Activated naive CD8-positive, alpha-beta T cell (primary cell): ENCODE measurements around the gene PIK3R3.

Source experiments
- H3K27ac Mint-ChIP-seq: one replicate; pipeline ENCODE4 v1.8.0; 2021; ENCODE audit warnings: mixed read lengths
- H3K27me3 Mint-ChIP-seq: one replicate; pipeline ENCODE4 v1.8.0; 2021; ENCODE audit warnings: mixed read lengths
- H3K36me3 Mint-ChIP-seq: one replicate; pipeline ENCODE4 v1.8.0; 2021; ENCODE audit warnings: mixed read lengths
- H3K4me1 Mint-ChIP-seq: one replicate; pipeline ENCODE4 v1.8.0; 2021; ENCODE audit warnings: low read depth, mixed read lengths
- H3K4me3 Mint-ChIP-seq: one replicate; pipeline ENCODE4 v1.8.0; 2021; ENCODE audit warnings: mild to moderate bottlenecking, mixed read lengths
- H3K9me3 Mint-ChIP-seq: one replicate; pipeline ENCODE4 v1.8.0; 2021; ENCODE audit warnings: low read depth, mixed read lengths

Gene PIK3R3

DNA sequence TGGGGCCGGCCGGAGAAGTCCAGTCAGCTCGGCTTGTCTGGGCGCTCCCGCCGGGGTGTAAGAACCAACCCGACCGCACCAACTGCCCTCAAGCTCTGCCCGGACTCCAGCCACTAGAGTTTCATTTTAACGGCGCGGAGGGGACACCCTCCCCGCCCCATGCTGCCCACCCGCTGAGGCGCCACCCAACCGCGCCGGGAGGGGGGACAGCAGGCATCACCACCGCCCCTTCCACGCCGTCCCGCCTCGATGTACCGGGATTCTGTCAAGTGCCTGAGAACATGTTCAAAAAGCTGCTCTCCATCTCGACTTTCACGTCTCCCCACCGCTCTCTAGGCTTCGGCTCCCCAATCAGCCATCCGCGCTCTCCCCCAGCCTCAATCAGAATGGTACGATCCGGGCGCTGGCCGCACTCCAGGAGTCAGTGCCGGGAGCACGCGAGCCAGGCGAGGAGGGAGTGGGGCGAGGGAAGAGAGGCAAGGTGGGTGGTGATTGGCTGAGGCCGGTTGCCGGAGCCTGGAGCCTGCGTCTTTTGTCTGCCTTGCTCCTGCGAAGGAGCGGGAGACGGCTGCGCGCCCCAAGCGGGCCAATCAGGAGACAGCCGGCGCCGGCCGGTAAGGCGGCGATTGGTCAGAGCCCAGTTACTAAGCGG is at the start of gene PIK3R3:
Gene PIK3R3 (minus strand): TSS at position 101 of the 652 bp plus-strand sequence. CDS start 677 bp downstream, outside the sequence.
- H3K27me3 Mint-ChIP-seq = peaks cover 34% of the 10 kb centered on the region

DNA sequence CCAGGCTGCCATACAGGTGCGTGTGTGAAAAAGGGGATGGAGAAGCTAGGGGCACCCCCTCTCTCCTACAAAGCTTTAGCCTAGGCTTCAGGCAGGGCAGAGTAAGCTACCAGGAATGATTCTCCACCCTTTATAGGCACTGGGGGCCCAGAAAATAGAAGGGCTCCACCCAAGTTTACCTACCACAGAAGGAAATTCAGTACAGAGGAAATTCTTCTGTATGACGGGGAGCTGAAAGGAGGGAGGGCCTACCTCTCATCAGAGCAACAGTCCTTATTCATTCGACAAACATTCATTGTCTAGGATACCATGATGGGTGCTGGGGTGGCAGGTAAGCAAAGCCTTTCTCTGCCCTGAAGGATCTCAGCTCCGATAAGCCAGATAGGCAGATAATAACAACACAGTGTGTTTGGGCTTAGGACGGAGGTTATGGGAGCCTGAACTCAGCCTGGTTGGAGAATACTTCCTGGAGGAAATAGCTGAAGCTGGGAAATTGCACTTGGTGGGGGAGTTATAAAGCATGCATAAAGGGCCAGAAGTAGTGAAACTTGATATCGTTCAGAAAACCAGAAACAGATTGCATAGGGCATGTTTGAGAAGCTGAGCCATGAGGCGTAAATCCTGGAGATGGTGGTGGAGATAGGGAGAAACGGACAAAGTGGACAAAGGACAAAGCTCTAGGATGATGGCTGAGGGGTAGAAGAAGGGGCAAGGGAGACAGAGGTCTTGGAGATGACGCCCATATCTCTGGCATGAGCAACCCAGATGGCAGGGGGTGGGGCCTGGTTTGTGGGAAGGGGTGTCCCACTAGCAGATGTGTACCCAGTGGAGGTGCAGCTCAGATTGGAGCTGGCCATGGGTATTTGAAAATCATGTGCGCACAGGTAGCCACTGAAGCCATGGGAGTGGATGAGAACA is 49.2 kb upstream of the PIK3R3 start:
- H3K27me3 Mint-ChIP-seq = no peaks in the 10 kb centered on the region
- H3K27ac Mint-ChIP-seq = no peak overlapping the region
- H3K4me3 Mint-ChIP-seq = no peak overlapping the region
- H3K36me3 Mint-ChIP-seq = peaks cover 2% of the 10 kb centered on the region
- H3K9me3 Mint-ChIP-seq = no peaks in the 10 kb centered on the region
- peaks cover 19% of the 10 kb centered on the region for H3K4me1 Mint-ChIP-seq

More for the DNA sequence above, at the start of gene PIK3R3:
- Mint-ChIP-seq H3K27ac (peak within 1 kb of the TSS; percentile 99), H3K36me3 (no peaks in the 10 kb centered on the region), H3K9me3 (no peaks in the 10 kb centered on the region), H3K4me1 (peaks cover 26% of the 10 kb centered on the region), H3K4me3 (peak within 1 kb of the TSS; percentile 97)

DNA sequence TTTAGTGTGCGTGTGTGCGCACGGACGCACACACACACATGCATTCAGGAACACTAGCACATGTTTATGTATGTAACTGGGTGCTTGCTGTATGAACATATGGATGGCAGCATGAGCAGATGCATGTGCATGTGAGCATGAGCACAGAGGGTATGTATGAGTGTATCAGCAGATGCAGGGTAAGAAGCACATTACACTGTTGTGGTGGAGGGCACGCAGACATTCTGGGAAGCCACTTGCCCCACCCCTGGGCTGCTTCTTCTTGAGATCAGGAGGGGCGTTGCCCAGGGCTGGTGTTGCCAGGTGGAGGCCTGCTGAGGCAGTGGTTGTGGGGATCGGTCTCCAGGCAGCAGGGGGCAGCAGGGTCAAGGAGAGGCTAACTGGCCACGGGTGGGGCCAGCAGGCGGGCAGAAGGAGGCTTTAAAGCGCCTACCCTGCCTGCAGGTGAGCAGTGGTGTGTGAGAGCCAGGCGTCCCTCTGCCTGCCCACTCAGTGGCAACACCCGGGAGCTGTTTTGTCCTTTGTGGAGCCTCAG is 47.7 kb upstream of the PIK3R3 start:
- Mint-ChIP-seq H3K9me3 (no peaks in the 10 kb centered on the region), H3K4me3 (no peak overlapping the region), H3K36me3 (peaks cover 2% of the 10 kb centered on the region), H3K27ac (no peak overlapping the region), H3K27me3 (no peaks in the 10 kb centered on the region), H3K4me1 (peaks cover 12% of the 10 kb centered on the region)

DNA sequence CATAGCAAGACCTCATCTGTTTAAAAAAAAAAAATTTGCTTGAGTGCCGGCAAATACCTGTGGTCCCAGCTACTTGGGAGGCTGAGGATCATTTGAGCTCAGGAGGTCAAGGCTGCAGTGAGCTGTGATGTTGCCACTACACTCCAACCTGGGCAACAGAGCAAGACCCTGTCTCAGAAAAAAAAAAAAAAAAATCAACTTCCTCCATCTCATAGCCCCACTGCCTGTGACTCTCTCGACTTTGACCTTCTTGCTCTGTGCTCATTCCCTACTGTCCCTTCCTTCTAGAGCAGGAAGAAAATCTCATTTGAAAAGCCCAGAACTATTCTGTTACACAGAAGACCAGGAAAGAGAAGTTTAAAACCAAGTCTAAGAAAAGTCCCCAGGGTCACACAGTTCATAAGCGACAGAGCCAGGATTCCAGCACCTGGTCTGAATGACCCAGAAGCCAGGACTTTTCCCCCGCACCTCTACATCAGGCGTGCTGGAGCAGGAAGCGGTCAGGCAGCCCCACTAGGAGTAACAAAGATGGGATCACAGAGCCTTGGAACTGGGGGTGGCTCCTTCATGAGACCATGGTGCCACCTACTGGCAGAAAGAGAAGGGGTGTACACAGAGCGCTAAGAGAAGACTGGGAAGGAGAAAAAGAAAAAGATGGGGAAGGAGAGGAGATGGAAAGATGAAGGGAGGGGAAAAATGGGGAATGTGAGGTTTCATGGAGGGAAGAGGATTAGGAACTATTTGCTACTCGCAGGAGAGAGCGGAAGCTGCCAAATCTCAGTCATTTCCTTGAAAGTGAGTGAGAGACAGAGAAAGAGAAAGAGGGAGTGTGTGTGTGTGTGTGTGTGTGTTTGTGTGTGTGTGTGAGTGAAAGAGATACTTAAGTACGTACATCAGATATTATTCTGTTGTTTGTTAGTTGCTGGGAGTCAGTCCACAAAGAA is 47.0 kb upstream of the PIK3R3 start:
- H3K27ac Mint-ChIP-seq = no peak overlapping the region
- no peaks in the 10 kb centered on the region for H3K9me3 Mint-ChIP-seq
- H3K27me3 Mint-ChIP-seq = no peaks in the 10 kb centered on the region
- H3K4me3 Mint-ChIP-seq = no peak overlapping the region
- H3K36me3 Mint-ChIP-seq = no peaks in the 10 kb centered on the region
- peaks cover 4% of the 10 kb centered on the region for H3K4me1 Mint-ChIP-seq

DNA sequence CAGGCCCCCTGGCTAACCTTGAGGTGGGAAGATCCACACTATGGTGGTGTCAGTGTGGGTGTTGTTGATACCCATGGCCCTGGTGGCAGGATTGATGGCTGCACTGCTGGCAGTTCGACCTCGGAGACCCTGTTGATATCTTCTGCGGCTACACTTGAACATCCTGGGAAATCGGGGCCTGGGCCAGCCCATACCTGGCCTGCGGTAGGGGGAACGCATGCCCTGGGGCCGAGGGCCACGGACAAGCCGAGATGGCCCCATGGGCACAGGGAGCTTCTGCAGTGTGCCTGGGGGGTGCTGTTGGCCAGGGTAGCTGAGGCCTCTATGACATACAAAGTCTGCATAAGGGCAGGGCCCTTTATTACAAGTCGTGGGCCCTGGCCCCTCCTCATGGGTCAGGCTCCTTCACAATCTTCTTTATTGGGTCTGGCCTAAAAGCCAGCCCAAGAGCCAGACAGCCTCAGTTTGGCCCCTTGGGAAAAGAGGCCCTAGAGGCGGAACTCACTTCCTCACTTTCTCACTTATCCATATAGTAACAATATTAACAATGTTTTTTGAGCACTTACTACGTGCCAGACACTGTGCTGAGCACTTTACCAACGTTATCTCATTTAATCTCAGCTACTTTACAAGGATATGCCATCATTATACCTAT is 43.9 kb upstream of the PIK3R3 start, which contains the start of gene P3R3URF:
Gene P3R3URF (minus strand): TSS at position 278 of the 655 bp plus-strand sequence. CDS start 17 bp downstream, at position 261.
- H3K36me3 Mint-ChIP-seq = no peaks in the 10 kb centered on the region
- H3K27me3 Mint-ChIP-seq = no peaks in the 10 kb centered on the region

DNA sequence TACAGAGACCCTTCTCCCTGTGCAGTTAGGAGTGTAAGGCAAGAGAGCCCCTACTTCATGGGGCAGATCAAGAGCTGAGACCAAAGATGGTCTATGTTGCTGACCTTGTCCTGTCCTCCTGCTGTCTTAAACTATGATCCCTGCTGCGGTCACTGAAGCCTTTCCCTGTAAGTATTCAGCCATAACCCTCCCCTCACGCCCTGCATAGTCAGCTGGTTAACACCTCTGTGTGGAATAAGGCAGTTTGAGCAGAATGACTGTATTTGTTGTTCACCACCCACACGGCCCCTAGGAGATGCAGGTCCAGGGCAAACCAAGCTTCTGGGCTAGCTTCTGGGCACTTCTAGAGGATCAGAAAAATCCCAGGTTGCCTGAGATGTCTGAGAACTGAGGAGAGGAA is 42.8 kb upstream of the PIK3R3 start:
- no peaks in the 10 kb centered on the region for H3K4me1 Mint-ChIP-seq
- no peaks in the 10 kb centered on the region for H3K36me3 Mint-ChIP-seq
- H3K27me3 Mint-ChIP-seq = no peaks in the 10 kb centered on the region
- no peak overlapping the region for H3K27ac Mint-ChIP-seq
- H3K4me3 Mint-ChIP-seq = no peak overlapping the region
- H3K9me3 Mint-ChIP-seq = no peaks in the 10 kb centered on the region

More for the DNA sequence above, 43.9 kb upstream of the PIK3R3 start, which contains the start of gene P3R3URF:
- no peaks in the 10 kb centered on the region for H3K9me3 Mint-ChIP-seq
- no peak within 1 kb of the TSS for H3K4me3 Mint-ChIP-seq
- H3K27ac Mint-ChIP-seq = no peak within 1 kb of the TSS
- no peaks in the 10 kb centered on the region for H3K4me1 Mint-ChIP-seq

DNA sequence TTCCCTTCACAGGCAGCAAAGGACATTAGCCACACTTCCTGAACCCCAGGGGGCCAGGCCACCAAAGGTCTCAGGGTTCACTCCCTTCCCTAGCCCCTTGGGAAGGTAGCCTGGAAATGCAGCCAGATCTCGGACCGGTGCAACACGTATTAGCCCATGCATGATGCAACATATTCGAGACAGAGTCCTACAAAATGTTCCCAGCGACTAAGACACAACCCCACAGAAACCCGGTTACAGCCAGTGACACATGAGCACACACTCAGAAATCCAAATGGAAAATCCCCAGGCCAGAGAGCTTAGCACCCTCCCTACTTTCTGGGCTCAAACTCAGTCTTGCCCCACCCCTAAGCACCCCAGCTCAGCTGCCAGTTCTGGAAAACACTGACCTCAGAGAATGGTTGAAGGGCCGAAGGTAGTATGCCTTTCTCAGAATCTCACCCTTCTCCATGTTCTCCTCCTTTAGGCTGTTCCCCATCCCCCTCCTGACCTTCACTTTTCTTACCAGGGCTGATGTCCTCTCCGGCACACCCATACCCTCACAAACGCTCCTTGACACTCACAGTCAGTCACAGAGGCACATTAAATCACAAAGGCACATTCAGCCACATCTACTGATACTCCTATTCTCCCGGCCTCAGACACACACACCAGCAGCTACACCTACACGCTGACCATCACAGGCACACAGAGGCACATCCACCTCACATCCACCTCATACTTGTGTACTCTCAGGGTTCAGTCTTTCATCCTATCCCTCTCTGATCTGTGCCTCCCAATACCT is 42.2 kb upstream of the PIK3R3 start, which contains the start of gene TSPAN1:
Gene TSPAN1 (plus strand): TSS at position 640 of the 784 bp plus-strand sequence. CDS start 6,021 bp downstream, outside the sequence.
- no peaks in the 10 kb centered on the region for H3K27me3 Mint-ChIP-seq
- no peaks in the 10 kb centered on the region for H3K4me1 Mint-ChIP-seq
- no peak within 1 kb of the TSS for H3K27ac Mint-ChIP-seq
- no peaks in the 10 kb centered on the region for H3K9me3 Mint-ChIP-seq
- H3K36me3 Mint-ChIP-seq = no peaks in the 10 kb centered on the region
- H3K4me3 Mint-ChIP-seq = no peak within 1 kb of the TSS

DNA sequence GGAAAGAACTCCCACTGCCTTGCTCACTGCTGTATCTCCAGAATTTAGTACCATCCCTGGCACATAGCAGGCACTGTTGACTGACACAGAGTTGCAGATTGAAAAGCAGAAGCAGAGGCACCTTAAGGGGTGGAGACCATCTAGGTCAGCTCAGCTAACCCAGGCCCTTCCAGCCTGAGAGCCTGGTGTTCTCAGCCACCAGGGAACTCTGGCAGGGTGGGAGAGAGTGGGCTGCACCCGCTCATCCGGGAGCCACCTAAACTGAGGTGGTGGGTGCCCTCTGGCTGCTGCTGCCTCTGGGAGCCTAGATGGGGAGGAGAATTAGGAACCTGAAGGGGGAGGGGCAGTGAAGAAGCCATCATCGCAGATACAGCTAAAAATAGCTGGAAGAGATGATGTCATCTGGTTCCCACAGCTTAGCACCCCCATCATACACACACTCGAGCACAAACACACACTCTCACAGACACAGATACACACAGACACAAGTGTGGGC is 41.0 kb upstream of the PIK3R3 start:
- Mint-ChIP-seq H3K27ac (no peak overlapping the region), H3K27me3 (no peaks in the 10 kb centered on the region), H3K9me3 (no peaks in the 10 kb centered on the region), H3K4me3 (no peak overlapping the region), H3K4me1 (no peaks in the 10 kb centered on the region), H3K36me3 (no peaks in the 10 kb centered on the region)

DNA sequence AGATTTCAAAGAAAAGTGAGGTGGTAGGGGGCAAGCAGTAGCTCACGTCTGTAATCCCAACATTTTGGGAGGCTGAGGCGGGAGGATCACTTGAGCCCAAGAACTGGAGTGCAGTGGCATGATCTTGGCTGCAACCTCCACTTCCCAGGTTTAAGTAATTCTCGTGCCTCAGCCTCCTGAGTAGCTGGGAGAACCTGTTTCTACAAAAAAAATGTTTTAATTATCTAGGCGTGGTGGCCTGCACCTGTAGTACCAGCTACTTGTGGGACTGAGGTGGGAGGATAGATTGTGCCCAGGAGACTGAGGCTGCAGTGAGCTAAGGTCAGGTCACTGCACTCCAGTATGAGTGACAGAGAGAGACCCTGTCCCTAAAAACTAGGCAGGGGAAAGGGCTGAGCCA is 39.9 kb upstream of the PIK3R3 start:
- H3K9me3 Mint-ChIP-seq = no peaks in the 10 kb centered on the region
- H3K4me3 Mint-ChIP-seq = no peak overlapping the region
- H3K27ac Mint-ChIP-seq = no peak overlapping the region
- peaks cover 8% of the 10 kb centered on the region for H3K4me1 Mint-ChIP-seq
- no peaks in the 10 kb centered on the region for H3K36me3 Mint-ChIP-seq
- H3K27me3 Mint-ChIP-seq = no peaks in the 10 kb centered on the region

DNA sequence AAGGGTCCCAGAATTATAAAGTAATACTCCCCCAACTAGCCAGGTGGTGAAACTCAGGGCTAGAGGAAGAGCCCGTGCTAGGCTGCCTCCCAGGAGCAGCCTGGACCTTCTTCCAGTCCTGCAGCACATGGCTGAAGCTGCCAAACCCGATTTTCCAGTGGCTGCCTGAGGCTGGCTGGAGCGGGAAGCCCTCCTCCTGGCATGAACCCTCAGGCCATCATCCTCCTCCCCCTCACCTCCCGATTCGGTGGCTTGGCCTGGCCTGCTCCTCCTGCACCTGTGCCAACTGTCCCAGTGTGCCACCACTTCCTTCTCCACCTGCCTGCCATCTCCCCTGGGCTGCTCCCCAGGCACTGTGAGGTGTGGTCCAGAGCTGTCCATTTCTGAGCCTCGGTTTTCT is 39.4 kb upstream of the PIK3R3 start:
- Mint-ChIP-seq H3K27me3 (no peaks in the 10 kb centered on the region), H3K27ac (no peak overlapping the region), H3K9me3 (no peaks in the 10 kb centered on the region), H3K36me3 (no peaks in the 10 kb centered on the region), H3K4me1 (peaks cover 10% of the 10 kb centered on the region), H3K4me3 (no peak overlapping the region)

DNA sequence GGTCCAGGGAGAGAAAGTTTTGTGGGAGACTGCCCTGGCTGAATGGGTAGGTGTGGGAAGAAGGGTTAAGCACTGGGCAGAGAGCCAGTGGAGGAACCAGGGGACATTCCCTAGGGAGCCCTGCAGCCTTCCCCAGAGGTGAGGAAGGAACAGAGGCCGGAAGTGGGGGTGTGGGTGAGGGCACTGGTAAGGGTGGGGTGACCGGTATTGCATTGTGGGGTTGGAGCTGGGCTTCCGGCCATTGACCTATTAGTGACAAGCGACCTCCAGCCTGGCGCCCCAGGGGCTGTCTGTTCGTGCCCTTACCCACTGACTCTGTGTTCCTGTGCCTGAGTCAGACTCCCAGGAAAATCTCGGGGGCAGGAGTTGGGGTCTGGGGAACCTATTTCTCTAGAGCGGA is 38.9 kb upstream of the PIK3R3 start:
- H3K9me3 Mint-ChIP-seq = no peaks in the 10 kb centered on the region
- H3K36me3 Mint-ChIP-seq = no peaks in the 10 kb centered on the region
- peaks cover 15% of the 10 kb centered on the region for H3K4me1 Mint-ChIP-seq
- no peak overlapping the region for H3K4me3 Mint-ChIP-seq
- H3K27ac Mint-ChIP-seq = no peak overlapping the region
- no peaks in the 10 kb centered on the region for H3K27me3 Mint-ChIP-seq

DNA sequence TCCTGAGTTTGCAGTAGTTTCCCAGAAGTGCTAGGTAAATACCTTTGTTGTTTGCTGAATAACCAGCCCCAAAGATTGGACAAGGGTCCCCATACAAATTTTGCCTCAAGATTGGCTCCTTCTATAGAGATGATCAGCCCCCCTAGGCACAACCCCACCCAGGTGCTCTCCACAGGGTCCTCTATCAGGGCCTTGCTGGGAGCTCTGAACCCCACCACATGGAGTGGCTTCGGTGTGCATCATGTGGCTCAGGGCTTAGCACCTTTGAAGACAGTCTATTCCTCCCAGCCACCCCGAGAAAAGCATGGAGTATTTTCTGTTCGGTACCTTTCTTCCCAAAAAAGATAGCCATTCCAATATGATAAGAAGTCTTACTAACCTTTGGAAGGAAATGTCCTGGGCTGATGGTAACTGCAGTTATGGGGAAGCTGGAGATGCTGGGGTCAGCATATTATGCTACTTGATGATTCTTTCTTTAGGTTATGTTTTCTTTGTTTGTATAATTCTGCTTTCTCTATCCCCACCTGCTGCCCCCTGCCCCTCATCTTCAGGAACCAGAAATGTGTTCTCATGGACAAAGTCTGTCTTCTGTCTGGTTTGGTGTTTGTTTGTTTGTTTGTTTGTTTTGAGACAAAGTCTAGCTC is 37.5 kb upstream of the PIK3R3 start:
- Mint-ChIP-seq H3K4me1 (peaks cover 17% of the 10 kb centered on the region), H3K4me3 (no peak overlapping the region), H3K9me3 (no peaks in the 10 kb centered on the region), H3K27ac (no peak overlapping the region), H3K27me3 (no peaks in the 10 kb centered on the region), H3K36me3 (no peaks in the 10 kb centered on the region)

DNA sequence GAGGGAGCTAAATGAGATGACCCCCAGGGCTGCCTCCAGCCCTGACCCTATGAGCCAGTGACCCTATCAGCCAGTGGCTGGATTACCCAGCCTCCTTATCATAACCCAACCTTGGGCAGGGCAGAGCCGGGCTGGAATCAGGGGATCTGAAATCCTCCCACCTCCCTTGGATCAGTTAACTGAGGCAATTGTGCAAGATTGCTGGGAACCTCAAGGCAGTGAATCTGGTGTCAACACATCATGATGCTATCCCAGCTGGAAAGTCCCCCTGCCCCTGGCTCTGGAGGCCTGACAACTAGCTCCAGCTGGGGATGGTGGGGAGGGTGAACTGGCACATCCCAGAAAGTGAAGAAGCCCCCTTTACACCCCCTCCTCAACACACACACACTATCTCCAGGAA is 36.0 kb upstream of the PIK3R3 start:
- no peak overlapping the region for H3K27ac Mint-ChIP-seq
- no peak overlapping the region for H3K4me3 Mint-ChIP-seq
- no peaks in the 10 kb centered on the region for H3K9me3 Mint-ChIP-seq
- H3K36me3 Mint-ChIP-seq = no peaks in the 10 kb centered on the region
- H3K4me1 Mint-ChIP-seq = peaks cover 17% of the 10 kb centered on the region
- H3K27me3 Mint-ChIP-seq = no peaks in the 10 kb centered on the region
